Mesothelial cell of epicardium (in vitro differentiated cells): ENCODE data around the gene CA14. TPM values are rescaled to one million over a fixed set of nuclear protein-coding genes. Genes with fewer than 3 reads are reported as not detected.
"Not testable (repeated sequence)": the region's sequence is repeated elsewhere in the genome, so short reads cannot be mapped to it uniquely, and the experiment has no call there.

ENCODE experiments used
- DNase-seq, 2 experiments: peaks; one replicate each; pipeline ENCODE4 v3.0.0; 2021; ENCODE audit warnings: low spot score in 2 of 2; ENCODE audit not compliant: unreplicated experiment in 2 of 2
- H3K27ac Mint-ChIP-seq: 2 replicates; pipeline ENCODE4 v1.8.0; 2021; ENCODE audit warnings: mixed read lengths
- H3K27me3 Mint-ChIP-seq: 2 replicates; pipeline ENCODE4 v1.8.0; 2021; ENCODE audit warnings: low read depth, mixed read lengths
- H3K36me3 Mint-ChIP-seq: 2 replicates; pipeline ENCODE4 v1.8.0; 2021; ENCODE audit warnings: mixed read lengths
- H3K4me1 Mint-ChIP-seq: 2 replicates; pipeline ENCODE4 v1.8.0; 2021; ENCODE audit warnings: mixed read lengths
- H3K4me3 Mint-ChIP-seq: 2 replicates; pipeline ENCODE4 v1.8.0; 2021; ENCODE audit warnings: mild to moderate bottlenecking, moderate library complexity, mixed read lengths
- H3K9me3 Mint-ChIP-seq: 2 replicates; pipeline ENCODE4 v1.8.0; 2021; ENCODE audit warnings: mixed read lengths
- CTCF ChIP-seq: fragments of 200-600 bp; sonication (generic); IDR thresholded peaks from one replicate; pipeline ENCODE4 v1.5.0; 2021; ENCODE audit warnings: antibody characterized with exemption; ENCODE audit not compliant: unreplicated experiment
- total RNA-seq: library from RNA; stranded (reverse); gene quantifications from 3 replicates; pipeline ENCODE4 v1.2.1, GENCODE V29; 2021

The CA14 gene
- total RNA-seq, 1 donor from 2014 or later, result 5.0 TPM

GRCh38 chr1:150299716-150300115 is 42.1 kb downstream of the CA14 start:
- Mint-ChIP-seq H3K27me3 (no peaks in the 10 kb centered on the region), H3K4me3 (no peak overlapping the region), H3K36me3 (peaks cover 36% of the 10 kb centered on the region), H3K27ac (no peak overlapping the region), H3K9me3 (no peaks in the 10 kb centered on the region), H3K4me1 (peaks cover 6% of the 10 kb centered on the region)
- no peak for DNase-seq
- no peak for TF ChIP-seq CTCF

- Mint-ChIP-seq H3K4me3 (no peak overlapping the region), H3K27ac (no peak overlapping the region), H3K4me1 (no peaks in the 10 kb centered on the region), H3K9me3 (no peaks in the 10 kb centered on the region), H3K36me3 (peaks cover 29% of the 10 kb centered on the region), H3K27me3 (no peaks in the 10 kb centered on the region)
- no peak for TF ChIP-seq CTCF
- DNase-seq, result no peak
These were observed 44.8 kb downstream of the CA14 start for GRCh38 chr1:150302338-150302737.

- no peak for TF ChIP-seq CTCF
- no peaks in the 10 kb centered on the region for H3K27me3 Mint-ChIP-seq
- no peak overlapping the region for H3K4me3 Mint-ChIP-seq
- peaks cover 32% of the 10 kb centered on the region for H3K36me3 Mint-ChIP-seq
- no peaks in the 10 kb centered on the region for H3K4me1 Mint-ChIP-seq
- H3K9me3 Mint-ChIP-seq, result no peaks in the 10 kb centered on the region
- no peak for DNase-seq
- no peak overlapping the region for H3K27ac Mint-ChIP-seq
These were observed 45.3 kb downstream of the CA14 start for GRCh38 chr1:150302902-150303301.

GRCh38 chr1:150308585-150308984 is 51.0 kb downstream of the CA14 start:
- H3K27me3 Mint-ChIP-seq, DNase-seq, H3K9me3 Mint-ChIP-seq, H3K27ac Mint-ChIP-seq, H3K4me1 Mint-ChIP-seq, H3K4me3 Mint-ChIP-seq: not testable (repeated sequence)
- H3K36me3 Mint-ChIP-seq, result peaks cover 20% of the 10 kb centered on the region

GRCh38 chr1:150309758-150310508 is 52.4 kb downstream of the CA14 start:
- H3K4me3 Mint-ChIP-seq, result no peak overlapping the region
- DNase-seq, result no peak
- TF ChIP-seq CTCF, result no peak
- H3K36me3 Mint-ChIP-seq, result peaks cover 20% of the 10 kb centered on the region
- no peaks in the 10 kb centered on the region for H3K4me1 Mint-ChIP-seq
- no peaks in the 10 kb centered on the region for H3K27me3 Mint-ChIP-seq
- H3K9me3 Mint-ChIP-seq, result no peaks in the 10 kb centered on the region
- no peak overlapping the region for H3K27ac Mint-ChIP-seq

- DNase-seq, result no peak
- no peaks in the 10 kb centered on the region for H3K27me3 Mint-ChIP-seq
- H3K36me3 Mint-ChIP-seq, result peaks cover 14% of the 10 kb centered on the region
- no peak overlapping the region for H3K4me3 Mint-ChIP-seq
- no peaks in the 10 kb centered on the region for H3K4me1 Mint-ChIP-seq
- TF ChIP-seq CTCF, result no peak
- no peak overlapping the region for H3K27ac Mint-ChIP-seq
- H3K9me3 Mint-ChIP-seq, result no peaks in the 10 kb centered on the region
These were observed 54.2 kb downstream of the CA14 start for GRCh38 chr1:150311762-150312161.

Other genes with a start within 250 kb of the CA14 start
- gene OTUD7B, start 247.0 kb upstream of the CA14 start, total RNA-seq, result 48.5 to 50.7 TPM (median 48.9 TPM) in 3 replicates
- gene VPS45, start 190.0 kb upstream of the CA14 start, total RNA-seq, result 51.3 to 56.5 TPM (median 53.0 TPM) in 3 replicates
- gene PLEKHO1, start 107.9 kb upstream of the CA14 start, total RNA-seq, result 80.1 to 84.5 TPM (median 81.8 TPM) in 3 replicates
- gene ANP32E, start 21.7 kb upstream of the CA14 start, total RNA-seq, result 50.2 to 56.6 TPM (median 56.2 TPM) in 3 replicates
- 138 to 145 TPM (median 143 TPM) in 3 replicates for gene APH1A, start 11.2 kb downstream of the CA14 start, total RNA-seq
- gene C1orf54, start 15.0 kb downstream of the CA14 start, total RNA-seq, result 17.7 to 19.9 TPM (median 19.0 TPM) in 3 replicates
- 9.2 to 10.6 TPM (median 9.8 TPM) in 3 replicates for gene CIART, start 24.8 kb downstream of the CA14 start, total RNA-seq
- 64.3 to 65.6 TPM (median 65.5 TPM) in 3 replicates for gene MRPS21, start 36.1 kb downstream of the CA14 start, total RNA-seq
- gene PRPF3, start 63.8 kb downstream of the CA14 start, total RNA-seq, result 81.2 to 87.1 TPM (median 84.1 TPM) in 3 replicates
- gene RPRD2, start 106.4 kb downstream of the CA14 start, total RNA-seq, result 38.5 to 40.5 TPM (median 39.9 TPM) in 3 replicates
- gene TARS2, start 229.6 kb downstream of the CA14 start, total RNA-seq, result 31.7 to 33.3 TPM (median 32.6 TPM) in 3 replicates